Measurements from ENCODE around the gene CDC45.

The CDC45 gene

DNA sequence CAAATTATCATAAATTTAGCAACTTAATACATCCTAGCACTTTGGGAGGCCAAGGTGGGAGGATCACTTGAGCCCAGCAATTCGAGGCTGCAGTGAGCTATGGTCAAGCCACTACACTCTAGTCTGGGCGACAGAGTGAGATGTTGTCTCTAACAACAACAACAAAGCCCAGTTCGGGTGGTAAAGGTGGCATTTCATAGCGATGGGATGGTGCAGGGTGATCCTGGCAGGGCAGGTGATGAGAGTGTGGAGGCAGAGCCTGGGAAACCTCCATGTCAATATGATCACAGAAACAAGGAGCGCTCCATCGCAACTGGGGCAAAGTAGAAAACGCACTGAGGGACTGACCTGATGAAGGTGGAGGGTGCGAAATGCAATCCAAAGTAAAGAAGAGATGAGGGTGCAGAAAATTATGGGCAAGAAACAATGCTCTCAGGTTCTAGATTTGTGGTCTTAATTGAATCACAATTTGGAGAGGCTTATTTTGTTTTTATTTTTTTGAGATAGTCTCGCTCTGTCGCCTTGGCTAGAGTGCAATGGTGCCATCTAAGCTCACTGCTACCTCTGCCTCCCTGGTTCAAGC is 77.3 kb downstream of the CDC45 start:
- Histone ChIP-seq H3K4me3 (ENCODE audit: low read depth in 1 of 2, low read length in 1 of 2) (no peak overlapping the region), H3K27me3 (no peaks in the 10 kb centered on the region)
- no peak for TF ChIP-seq CTCF (IDR thresholded peaks at IDR 0.05)

DNA sequence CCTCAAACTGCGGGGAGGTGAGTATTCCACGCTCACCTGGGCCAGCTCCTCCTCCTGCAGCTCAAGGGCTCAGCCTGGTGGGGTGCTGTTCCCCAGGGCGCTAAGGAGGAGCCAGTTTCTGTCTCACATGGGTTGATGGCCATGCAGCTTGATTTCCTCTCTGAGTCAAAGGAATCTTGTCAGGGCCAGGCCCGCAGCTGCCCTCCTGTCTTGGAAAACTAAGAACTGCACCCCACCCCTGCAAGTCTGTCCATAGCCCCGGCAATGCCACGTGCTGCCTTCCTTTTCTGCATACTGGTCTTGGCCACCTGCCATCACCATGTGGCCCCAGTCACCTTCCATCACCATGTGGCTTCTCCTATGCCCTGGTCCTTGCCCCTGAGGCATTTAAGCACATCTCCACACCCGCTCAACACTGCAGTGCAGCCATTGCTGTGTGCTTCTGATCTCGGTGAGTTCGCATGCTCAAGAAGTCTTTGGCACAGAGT is 79.6 kb downstream of the CDC45 start:
- Histone ChIP-seq H3K27ac (no peak overlapping the region), H3K9me3 (no peaks in the 10 kb centered on the region), H3K4me1 (ENCODE audit: control insufficient read depth in 1 of 2, insufficient read depth in 1 of 2, low read depth in 1 of 2, low read length in 1 of 2) (no peaks in the 10 kb centered on the region), H3K27me3 (no peaks in the 10 kb centered on the region), H3K4me3 (ENCODE audit: low read depth in 1 of 2, low read length in 1 of 2) (no peak overlapping the region), H3K36me3 (no peaks in the 10 kb centered on the region)
- no peak for TF ChIP-seq CTCF (IDR thresholded peaks at IDR 0.05)

More for the DNA sequence above, 77.3 kb downstream of the CDC45 start:
- Histone ChIP-seq H3K36me3 (no peaks in the 10 kb centered on the region), H3K9me3 (no peaks in the 10 kb centered on the region), H3K4me1 (ENCODE audit: control insufficient read depth in 1 of 2, insufficient read depth in 1 of 2, low read depth in 1 of 2, low read length in 1 of 2) (no peaks in the 10 kb centered on the region), H3K27ac (no peak overlapping the region)

DNA sequence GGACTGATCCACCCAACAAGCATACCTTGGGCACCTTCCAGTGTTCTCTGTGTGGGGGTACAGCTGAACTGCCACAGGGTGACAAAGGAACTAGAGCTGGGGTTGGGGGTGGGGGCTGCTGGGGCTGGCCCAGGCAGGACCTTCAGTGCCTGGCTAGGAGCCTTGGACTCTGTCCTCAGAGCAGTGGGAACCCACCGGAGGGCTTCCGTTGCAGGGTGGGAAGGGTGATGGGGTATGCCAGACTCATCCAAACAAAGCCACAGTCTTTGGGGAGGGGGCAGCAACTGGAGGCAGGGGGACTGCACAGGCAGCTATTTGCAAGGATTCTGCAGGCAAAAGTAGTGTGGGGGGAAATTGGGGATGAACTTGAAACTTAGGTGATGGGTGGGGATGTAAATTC is 80.2 kb downstream of the CDC45 start:
- no peak overlapping the region for H3K27ac ChIP-seq
- no peak overlapping the region for H3K4me3 ChIP-seq (ENCODE audit: low read depth in 1 of 2, low read length in 1 of 2)
- H3K27me3 ChIP-seq, result no peaks in the 10 kb centered on the region
- H3K36me3 ChIP-seq, result no peaks in the 10 kb centered on the region
- H3K9me3 ChIP-seq, result no peaks in the 10 kb centered on the region
- TF ChIP-seq CTCF (IDR thresholded peaks at IDR 0.05), result no peak
- H3K4me1 ChIP-seq (ENCODE audit: control insufficient read depth in 1 of 2, insufficient read depth in 1 of 2, low read depth in 1 of 2, low read length in 1 of 2), result no peaks in the 10 kb centered on the region

- peaks cover 12 to 14% of the 10 kb centered on the region in 2 experiments for H3K4me1 ChIP-seq (ENCODE audit: control insufficient read depth in 1 of 2, insufficient read depth in 1 of 2, low read depth in 1 of 2, low read length in 1 of 2)
- peak overlapping the region; percentile 26 for H3K27ac ChIP-seq
- TF ChIP-seq CTCF (IDR thresholded peaks at IDR 0.05), result no peak
- no peaks in the 10 kb centered on the region for H3K27me3 ChIP-seq
- no peak overlapping the region for H3K4me3 ChIP-seq (ENCODE audit: low read depth in 1 of 2, low read length in 1 of 2)
- no peaks in the 10 kb centered on the region for H3K9me3 ChIP-seq
- no peaks in the 10 kb centered on the region for H3K36me3 ChIP-seq
Observed at GRCh38 chr22:19565382-19566278, 85.9 kb downstream of the CDC45 start.

GRCh38 chr22:19566279-19567156 is 86.8 kb downstream of the CDC45 start:
- no peaks in the 10 kb centered on the region for H3K9me3 ChIP-seq
- peak overlapping the region; percentile 26 for H3K27ac ChIP-seq
- no peak for TF ChIP-seq CTCF (IDR thresholded peaks at IDR 0.05)
- H3K36me3 ChIP-seq, result no peaks in the 10 kb centered on the region
- peaks cover 12 to 14% of the 10 kb centered on the region in 2 experiments for H3K4me1 ChIP-seq (ENCODE audit: control insufficient read depth in 1 of 2, insufficient read depth in 1 of 2, low read depth in 1 of 2, low read length in 1 of 2)
- H3K27me3 ChIP-seq, result no peaks in the 10 kb centered on the region
- H3K4me3 ChIP-seq (ENCODE audit: low read depth in 1 of 2, low read length in 1 of 2), result no peak overlapping the region

All from neutrophil (primary cell).